ENCODE results near the gene SLC35F1.

DNA sequence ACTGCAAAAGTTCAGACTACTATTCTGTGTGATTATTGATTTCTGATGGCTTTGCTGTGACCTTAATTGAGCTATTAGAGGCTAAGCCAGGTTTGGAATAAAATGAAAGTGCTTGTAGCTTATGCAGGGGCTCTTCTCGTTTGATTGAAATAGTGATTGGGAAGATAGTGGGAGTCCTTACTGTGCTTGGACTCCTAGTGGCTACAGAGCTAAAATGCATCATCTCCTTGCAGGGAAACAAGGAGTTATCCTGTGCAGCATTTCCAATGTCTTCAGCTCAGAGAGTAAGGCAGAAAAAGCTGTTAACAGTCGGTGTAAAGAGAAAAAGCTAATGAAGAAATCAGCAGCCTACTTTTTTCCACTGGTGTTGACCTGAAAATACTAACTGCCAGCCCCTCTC lies 173.5 kb downstream of the SLC35F1 start:
- TF ChIP-seq CTCF (IDR thresholded peaks at IDR 0.05): no peak
- TF ChIP-seq POLR2AphosphoS5 (IDR thresholded peaks at IDR 0.05): no peak
- no peak for TF ChIP-seq EP300 (IDR thresholded peaks at IDR 0.05)

Measured in esophagus muscularis mucosa (tissue), 4 donors.